Parathyroid adenoma (tissue), 2 donors: Measurements from ENCODE around the gene MYEOV.

ENCODE experiments used
- H2AFZ ChIP-seq: fragments of 300-600 bp; sonication (generic); one replicate; pipeline ENCODE4 v1.7.0; 2017; ENCODE audit warnings: antibody characterized with exemption, mild to moderate bottlenecking
- H3K27ac ChIP-seq: fragments of 300-600 bp; sonication (generic); one replicate; pipeline ENCODE4 v1.7.0; 2017
- H3K27me3 ChIP-seq: fragments of 300-600 bp; sonication (generic); one replicate; pipeline ENCODE4 v1.7.0; 2017; ENCODE audit warnings: low read length; ENCODE audit not compliant: control insufficient read depth, insufficient read depth
- H3K36me3 ChIP-seq: fragments of 300-600 bp; sonication (generic); one replicate; pipeline ENCODE4 v1.7.0; 2017; ENCODE audit warnings: low read length; ENCODE audit not compliant: control insufficient read depth, insufficient read depth
- H3K4me1 ChIP-seq: fragments of 300-600 bp; sonication (generic); one replicate; pipeline ENCODE4 v1.7.0; 2017; ENCODE audit warnings: control low read depth
- H3K4me2 ChIP-seq: fragments of 300-600 bp; sonication (generic); one replicate; pipeline ENCODE4 v1.7.0; 2017; ENCODE audit warnings: low read length
- H3K4me3 ChIP-seq: fragments of 300-600 bp; sonication (generic); one replicate; pipeline ENCODE4 v1.7.0; 2017; ENCODE audit warnings: low read depth, low read length
- H3K79me2 ChIP-seq: fragments of 300-600 bp; sonication (generic); one replicate; pipeline ENCODE4 v1.7.0; 2017; ENCODE audit warnings: control low read depth
- H3K9ac ChIP-seq: fragments of 300-600 bp; sonication (generic); one replicate; pipeline ENCODE4 v1.7.0; 2017; ENCODE audit warnings: mild to moderate bottlenecking
- H3K9me3 ChIP-seq: fragments of 300-600 bp; sonication (generic); one replicate; pipeline ENCODE4 v1.7.0; 2017; ENCODE audit warnings: low read length; ENCODE audit not compliant: control insufficient read depth
- CTCF ChIP-seq: fragments of 300-600 bp; sonication (generic); IDR thresholded peaks from one replicate; pipeline ENCODE4 v1.7.0; 2017; ENCODE audit warnings: antibody characterized with exemption, mild to moderate bottlenecking
- donor health status: primary hyperparathyroidism.

The MYEOV gene

GRCh38 chr11:69342588-69343330 lies 48.8 kb downstream of the MYEOV start:
- H3K9ac ChIP-seq = no peak overlapping the region
- H3K4me2 ChIP-seq = no peak overlapping the region
- TF ChIP-seq CTCF = no peak
- no peaks in the 10 kb centered on the region for H3K27me3 ChIP-seq
- H3K36me3 ChIP-seq = no peaks in the 10 kb centered on the region
- H3K4me3 ChIP-seq = no peak overlapping the region
- H3K4me1 ChIP-seq = no peaks in the 10 kb centered on the region
- no peaks in the 10 kb centered on the region for H3K9me3 ChIP-seq
- H3K27ac ChIP-seq = no peak overlapping the region
- no peaks in the 10 kb centered on the region for H3K79me2 ChIP-seq
- no peak overlapping the region for H2AFZ ChIP-seq

- H3K9ac ChIP-seq = no peak overlapping the region
- no peak for TF ChIP-seq CTCF
- H3K79me2 ChIP-seq = no peaks in the 10 kb centered on the region
- H3K9me3 ChIP-seq = no peaks in the 10 kb centered on the region
- H3K27me3 ChIP-seq = no peaks in the 10 kb centered on the region
- H3K27ac ChIP-seq = no peak overlapping the region
- no peaks in the 10 kb centered on the region for H3K36me3 ChIP-seq
- no peak overlapping the region for H3K4me2 ChIP-seq
- H2AFZ ChIP-seq = no peak overlapping the region
- H3K4me3 ChIP-seq = no peak overlapping the region
- H3K4me1 ChIP-seq = no peaks in the 10 kb centered on the region
These were observed 49.7 kb downstream of the MYEOV start for GRCh38 chr11:69343401-69344321.

GRCh38 chr11:69344570-69345145 lies 50.7 kb downstream of the MYEOV start:
- H3K79me2 ChIP-seq = no peaks in the 10 kb centered on the region
- no peaks in the 10 kb centered on the region for H3K4me1 ChIP-seq
- H3K27me3 ChIP-seq = no peaks in the 10 kb centered on the region
- no peak overlapping the region for H2AFZ ChIP-seq
- no peak overlapping the region for H3K9ac ChIP-seq
- H3K27ac ChIP-seq = no peak overlapping the region
- no peak for TF ChIP-seq CTCF
- H3K36me3 ChIP-seq = no peaks in the 10 kb centered on the region
- H3K9me3 ChIP-seq = no peaks in the 10 kb centered on the region
- H3K4me3 ChIP-seq = no peak overlapping the region
- H3K4me2 ChIP-seq = no peak overlapping the region
